SK-N-MC (cell line): ENCODE results near the gene CATSPERZ.
A peak's percentile ranks its signal among the peaks of the same experiment; 100 is the strongest.

Experiments
- DNase-seq: peaks from one replicate; pipeline ENCODE4 v3.0.0-alpha.2; 2011; ENCODE audit warnings: low read depth, low spot score
- H3K27ac ChIP-seq: fragments of 200-600 bp; sonication (generic); 2 replicates; pipeline ENCODE4 v1.5.1; 2016; ENCODE audit warnings: mixed run types
- H3K36me3 ChIP-seq: fragments of 200-600 bp; sonication (generic); 2 replicates; pipeline ENCODE4 v1.6.1; 2017; ENCODE audit warnings: antibody characterized with exemption, low read length, mixed read lengths; ENCODE audit not compliant: insufficient read depth
- H3K4me3 ChIP-seq: fragments of 200-600 bp; sonication (generic); 2 replicates; pipeline ENCODE4 v1.5.1; 2016
- H3K9ac ChIP-seq: fragments of 200-600 bp; sonication (generic); 2 replicates; pipeline ENCODE4 v1.8.0; 2017; ENCODE audit warnings: mixed run types, mixed read lengths; ENCODE audit not compliant: insufficient read length
- H3K9me3 ChIP-seq: fragments of 200-600 bp; sonication (generic); 2 replicates; pipeline ENCODE4 v1.6.1; 2017; ENCODE audit warnings: low read depth, mild to moderate bottlenecking, antibody characterized with exemption, low read length, moderate library complexity, mixed read lengths
- EZH2 ChIP-seq: fragments of 200-600 bp; sonication (generic); IDR thresholded peaks from one replicate; pipeline ENCODE4 v1.6.1; 2017; ENCODE audit warnings: antibody characterized with exemption
- FOXP2 ChIP-seq: optimal IDR thresholded peaks from 2 replicates; pipeline ENCODE3; 2011; ENCODE audit warnings: mild to moderate bottlenecking, moderate library complexity; ENCODE audit not compliant: insufficient read depth; ENCODE audit errors: extremely low read length, control extremely low read depth
- POLR2AphosphoS5 ChIP-seq: IDR thresholded peaks from 2 replicates; pipeline ENCODE4 v1.6.1; 2012; ENCODE audit warnings: mild to moderate bottlenecking, low read depth, low read length, borderline replicate concordance

Gene CATSPERZ

DNA sequence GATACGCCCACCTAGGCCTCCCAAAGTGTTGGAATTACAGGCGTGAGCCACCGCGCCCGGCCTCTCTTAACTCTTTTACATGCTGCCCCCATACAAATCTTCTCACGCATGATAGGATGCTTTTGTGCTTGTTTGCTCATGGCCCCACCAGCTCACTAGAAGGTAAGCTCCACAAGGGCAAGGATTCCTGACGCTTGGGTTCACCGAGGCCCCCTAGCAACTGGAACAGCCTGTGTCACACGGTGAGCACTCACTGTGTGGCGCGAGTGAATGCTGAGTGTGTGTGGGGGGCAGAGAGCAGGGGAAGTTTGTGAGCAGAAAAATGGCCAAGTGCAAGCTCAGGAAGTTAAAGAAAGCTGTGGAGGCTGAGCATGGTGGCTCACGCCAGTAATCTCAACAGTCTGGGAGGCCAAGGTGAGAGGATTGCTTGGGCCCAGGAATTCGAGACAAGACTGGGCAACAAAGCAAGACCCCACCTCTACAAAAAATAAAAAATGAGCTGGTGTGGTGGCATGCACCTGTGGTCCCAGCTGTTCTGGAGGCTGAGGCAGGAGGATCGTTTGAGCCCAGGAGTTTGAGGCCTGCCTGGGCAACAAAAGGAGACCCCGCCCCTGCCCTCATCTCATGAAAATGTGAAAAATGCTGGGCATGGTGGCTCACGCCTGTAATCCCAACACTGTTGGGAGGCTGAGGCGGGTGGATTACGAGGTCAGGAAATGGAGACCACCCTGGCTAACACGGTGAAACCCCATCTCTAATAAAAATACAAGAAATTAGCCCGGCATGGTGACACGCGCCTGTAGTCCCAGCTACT, 18.0 kb upstream of the CATSPERZ start:
- H3K9ac ChIP-seq: no peak overlapping the region
- H3K4me3 ChIP-seq: no peak overlapping the region
- H3K9me3 ChIP-seq: no peaks in the 10 kb centered on the region
- TF ChIP-seq POLR2AphosphoS5: no peak
- no peak for TF ChIP-seq EZH2
- no peak for TF ChIP-seq FOXP2
- no peaks in the 10 kb centered on the region; the same call in 1 of the 2 replicates for H3K36me3 ChIP-seq
- no peak overlapping the region for H3K27ac ChIP-seq
- DNase-seq: no peak

DNA sequence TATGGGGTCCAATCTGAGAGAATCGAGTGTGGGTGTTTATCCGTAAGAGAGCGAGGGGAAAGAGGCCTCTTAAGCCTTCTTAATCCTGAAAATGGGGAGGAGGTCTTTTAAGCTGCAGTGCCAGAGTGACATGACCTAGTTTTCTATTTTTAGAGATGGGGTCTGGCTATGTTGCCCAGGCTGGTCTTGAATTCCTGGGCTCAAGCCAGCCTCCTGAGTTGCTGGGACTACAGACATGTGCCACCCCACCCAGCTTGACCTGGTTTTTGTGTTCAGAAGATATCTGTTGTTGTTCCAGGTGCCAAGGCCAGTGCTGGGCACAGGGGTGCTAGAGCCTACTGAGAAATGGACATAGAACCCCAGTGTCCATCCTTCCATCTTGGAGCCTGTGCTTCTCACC, 17.1 kb upstream of the CATSPERZ start:
- DNase-seq: no peak
- Histone ChIP-seq H3K27ac (no peak overlapping the region), H3K9me3 (no peaks in the 10 kb centered on the region), H3K9ac (no peak overlapping the region), H3K4me3 (no peak overlapping the region), H3K36me3 (no peaks in the 10 kb centered on the region; the same call in 1 of the 2 replicates)
- no peak for TF ChIP-seq POLR2AphosphoS5
- no peak for TF ChIP-seq FOXP2
- TF ChIP-seq EZH2: no peak

DNA sequence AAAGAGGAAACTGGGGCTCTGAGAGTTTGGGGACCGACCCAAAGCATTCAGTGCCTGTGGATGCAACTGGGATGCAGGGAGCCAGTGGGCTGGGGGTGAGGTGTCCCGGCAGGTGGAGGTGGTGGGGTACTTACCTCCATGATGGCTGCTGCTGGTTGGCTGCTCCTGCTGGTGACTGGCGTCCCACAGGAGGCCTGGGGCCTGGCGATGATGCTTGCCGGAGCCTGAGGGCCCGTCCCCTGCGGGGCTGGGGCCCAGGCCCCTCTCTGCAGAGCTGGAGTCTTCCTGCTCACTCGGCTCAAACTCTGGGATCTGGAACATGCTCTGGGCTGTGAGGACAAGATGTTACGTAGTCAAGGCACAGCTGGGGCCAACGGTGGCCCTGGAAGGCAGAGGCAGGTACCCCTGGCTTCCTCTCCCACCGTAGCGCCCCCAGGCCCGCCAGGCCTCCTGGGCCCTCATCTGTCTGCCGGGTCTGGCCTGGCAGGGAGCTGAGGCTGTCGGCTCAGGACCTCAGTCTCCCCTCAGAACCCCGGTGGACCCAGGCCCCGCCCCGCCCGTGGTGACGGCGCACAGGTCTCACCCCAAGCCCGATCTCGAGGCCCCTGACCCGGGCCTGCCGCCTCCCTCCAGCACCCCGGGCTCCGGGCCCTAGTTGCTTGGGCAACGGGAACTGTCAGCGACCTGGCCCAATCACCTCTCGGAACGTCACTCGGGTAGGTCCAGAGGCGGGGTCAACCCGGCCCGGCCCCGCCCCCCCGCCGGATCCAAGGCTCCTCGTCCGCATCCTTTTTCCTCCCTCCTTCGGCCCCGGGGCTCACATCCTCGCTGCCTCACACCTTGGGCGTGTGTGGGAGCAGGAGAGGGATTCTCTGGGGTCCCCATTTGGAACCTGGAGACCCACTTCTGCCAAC, 15.9 kb upstream of the CATSPERZ start, which contains the start of gene BAD:
Gene BAD (minus strand): TSS at position 618 of the 914 bp plus-strand sequence. CDS start 297 bp downstream, at position 321.
- peak within 1 kb of the TSS; percentile 92 for H3K4me3 ChIP-seq
- peak; percentile 45 for DNase-seq
- TF ChIP-seq FOXP2: peak; percentile 34
- TF ChIP-seq POLR2AphosphoS5: peak; percentile 78; the same call in 1 of the 2 replicates
- no peak for TF ChIP-seq EZH2
- H3K9ac ChIP-seq: peak within 1 kb of the TSS; percentile 66
- H3K27ac ChIP-seq: peak within 1 kb of the TSS; percentile 78
- no peaks in the 10 kb centered on the region for H3K9me3 ChIP-seq
- no peaks in the 10 kb centered on the region; the same call in 1 of the 2 replicates for H3K36me3 ChIP-seq

DNA sequence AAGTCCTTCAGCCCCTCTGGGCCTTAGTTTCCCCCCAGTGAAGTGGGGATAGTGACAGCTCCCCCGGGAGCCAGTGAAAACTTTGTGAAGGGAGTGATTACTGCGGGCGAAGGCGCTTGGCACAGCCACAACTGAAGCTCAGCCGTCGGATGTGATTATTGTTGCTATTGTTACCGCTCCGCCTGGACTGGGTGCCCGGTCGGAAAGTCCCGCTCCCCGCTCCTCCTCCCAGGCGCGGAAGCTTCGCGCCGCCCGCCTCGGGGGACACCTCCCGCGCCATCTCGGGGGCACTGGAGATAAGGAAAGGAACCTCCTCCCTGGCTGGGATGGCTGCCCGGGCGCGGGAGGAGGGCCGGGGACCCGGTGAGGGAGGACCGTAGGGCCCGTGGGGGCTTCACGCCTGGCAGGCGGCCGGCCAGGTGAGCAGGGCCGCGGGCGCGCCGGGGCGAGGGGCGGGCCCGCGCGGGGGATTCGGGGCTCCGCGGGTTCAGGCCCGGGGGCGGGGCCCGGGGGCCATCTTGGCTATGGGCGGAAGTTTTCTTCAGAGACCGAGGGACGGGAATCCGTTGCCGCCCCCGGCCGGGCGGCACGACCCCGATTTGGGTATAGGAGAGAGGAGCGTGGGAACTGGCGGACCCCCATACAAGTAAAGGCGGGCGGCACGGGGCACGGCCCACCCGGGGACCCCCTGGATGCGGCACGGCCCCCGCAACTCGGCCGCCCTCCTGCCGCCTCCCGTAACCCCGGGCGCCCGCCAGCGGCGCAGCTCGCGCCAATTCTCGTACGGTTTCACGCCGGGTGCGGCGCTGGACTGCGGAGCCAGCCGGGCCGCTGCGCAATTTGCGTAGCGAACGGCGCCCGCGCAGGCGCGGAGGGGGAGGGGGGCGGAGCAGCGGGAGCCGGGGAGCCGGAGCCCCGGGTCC, 14.9 kb upstream of the CATSPERZ start, which contains the start of gene GPR137:
Gene GPR137 (plus strand): TSS at position 887 of the 923 bp plus-strand sequence. CDS start 677 bp downstream, outside the sequence.
- no peak for DNase-seq
- H3K9me3 ChIP-seq: no peaks in the 10 kb centered on the region
- H3K36me3 ChIP-seq: no peaks in the 10 kb centered on the region; the same call in 1 of the 2 replicates
- peak within 1 kb of the TSS; percentile 64 for H3K9ac ChIP-seq
- H3K27ac ChIP-seq: peak within 1 kb of the TSS; percentile 78
- H3K4me3 ChIP-seq: peak within 1 kb of the TSS; percentile 92
- no peak for TF ChIP-seq FOXP2
- TF ChIP-seq EZH2: no peak
- TF ChIP-seq POLR2AphosphoS5: no peak

DNA sequence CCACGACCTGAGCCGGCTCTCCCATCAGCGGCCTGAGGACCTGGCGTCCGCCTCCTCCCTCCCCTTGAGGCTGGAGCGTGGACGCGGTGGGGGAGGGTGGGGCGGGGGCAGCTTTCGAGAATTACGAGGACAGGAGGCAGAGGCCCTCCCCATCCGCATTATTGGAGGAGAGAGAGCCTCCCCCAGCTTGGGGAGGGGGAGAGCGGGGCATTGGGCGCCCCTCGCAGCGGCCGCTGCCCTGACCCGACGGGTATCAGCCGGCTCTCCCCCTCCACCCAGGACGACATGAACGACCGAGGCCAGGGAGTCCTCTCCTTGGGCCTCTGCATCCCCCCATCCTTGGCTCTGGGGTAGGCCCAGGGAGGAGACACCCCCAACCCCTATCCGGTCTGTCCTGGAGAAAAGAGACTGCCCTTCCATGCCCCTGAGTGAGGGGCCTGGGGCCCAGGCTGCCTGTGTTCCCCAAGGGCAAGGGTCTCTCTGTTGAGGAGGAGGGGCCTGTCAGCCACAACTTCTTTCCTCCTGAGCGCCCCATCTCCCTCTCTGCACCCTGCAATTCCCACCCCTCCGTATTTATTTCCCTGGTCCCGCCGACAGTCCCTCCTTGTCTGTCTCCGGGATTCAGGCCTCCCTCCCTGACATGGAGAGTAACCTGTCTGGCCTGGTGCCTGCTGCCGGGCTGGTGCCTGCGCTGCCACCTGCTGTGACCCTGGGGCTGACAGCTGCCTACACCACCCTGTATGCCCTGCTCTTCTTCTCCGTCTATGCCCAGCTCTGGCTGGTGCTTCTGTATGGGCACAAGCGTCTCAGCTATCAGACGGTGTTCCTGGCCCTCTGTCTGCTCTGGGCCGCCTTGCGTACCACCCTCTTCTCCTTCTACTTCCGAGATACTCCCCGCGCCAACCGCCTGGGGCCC, 14.0 kb upstream of the CATSPERZ start:
- no peak for TF ChIP-seq POLR2AphosphoS5
- TF ChIP-seq FOXP2: no peak
- no peak for TF ChIP-seq EZH2
- no peak overlapping the region for H3K27ac ChIP-seq
- no peaks in the 10 kb centered on the region for H3K9me3 ChIP-seq
- H3K9ac ChIP-seq: peak overlapping the region; percentile 64
- H3K4me3 ChIP-seq: peak overlapping the region; percentile 92
- no peaks in the 10 kb centered on the region; the same call in 1 of the 2 replicates for H3K36me3 ChIP-seq
- DNase-seq: no peak

DNA sequence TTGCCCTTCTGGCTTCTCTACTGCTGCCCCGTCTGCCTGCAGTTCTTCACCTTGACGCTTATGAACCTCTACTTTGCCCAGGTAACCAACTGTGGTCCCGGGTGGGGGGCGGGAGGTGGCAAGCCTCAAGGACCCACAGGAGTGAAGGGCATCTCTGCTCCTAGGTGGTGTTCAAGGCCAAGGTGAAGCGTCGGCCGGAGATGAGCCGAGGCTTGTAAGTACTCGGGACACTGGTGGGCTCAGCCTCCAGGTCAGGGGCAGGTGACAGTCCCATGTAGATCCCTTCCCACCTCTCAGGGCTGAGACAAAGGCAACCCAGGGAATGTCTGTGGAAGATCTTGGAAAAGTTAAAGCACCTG, 13.4 kb upstream of the CATSPERZ start:
- no peak overlapping the region for H3K4me3 ChIP-seq
- no peak for DNase-seq
- no peak overlapping the region for H3K9ac ChIP-seq
- TF ChIP-seq EZH2 (no peak), FOXP2 (no peak), POLR2AphosphoS5 (no peak)
- H3K9me3 ChIP-seq: no peaks in the 10 kb centered on the region
- H3K27ac ChIP-seq: no peak overlapping the region
- no peaks in the 10 kb centered on the region; the same call in 1 of the 2 replicates for H3K36me3 ChIP-seq
